ENCODE measurements around the gene MAK.

- TF ChIP-seq REST (IDR thresholded peaks at IDR 0.05; ENCODE audit: insufficient read depth in 1 of 2, low read depth in 2 of 2, low read length in 2 of 2) (no peak), POLR2AphosphoS5 (IDR thresholded peaks at IDR 0.05; ENCODE audit: low read depth, low read length) (no peak), SIN3A (IDR thresholded peaks at IDR 0.05; ENCODE audit: borderline replicate concordance, insufficient read depth, low read length) (no peak), TAF1 (IDR thresholded peaks at IDR 0.05; ENCODE audit: borderline replicate concordance, insufficient read depth, low read length) (no peak)
Observed at GRCh38 chr6:10756085-10756484, 82.3 kb downstream of the MAK start.

All from PFSK-1 (cell line).